Spleen (tissue), 11 donors: Measurements from ENCODE around the gene IQGAP2. TPM values are rescaled to one million over a fixed set of nuclear protein-coding genes. Genes with fewer than 3 reads are reported as not detected.
"Not testable (repeated sequence)": the region's sequence is repeated elsewhere in the genome, so short reads cannot be mapped to it uniquely, and the experiment has no call there.

Experiments used
- DNase-seq: peaks from one replicate; pipeline ENCODE4 v3.0.0-alpha.2; 2020
- H3K27ac ChIP-seq, 8 donors: fragments of 200-600 bp; sonication (generic) in 7 of 8; 1 replicate in 4 of 8; 2 replicates in 4 of 8; pipeline versions ENCODE4 v1.5.0 to v1.8.0; 2016 to 2021; ENCODE audit warnings: inconsistent platforms in 4 of 8, mild to moderate bottlenecking in 4 of 8, moderate library complexity in 1 of 8
- H3K27me3 ChIP-seq, 7 donors: fragments of 200-600 bp; sonication (generic) in 6 of 7; replicated peaks in 1 of 7; 1 replicate in 4 of 7; 2 replicates in 3 of 7; pipeline versions ENCODE4 v1.5.0 to v1.8.0; 2016 to 2021; ENCODE audit warnings: inconsistent platforms in 3 of 7, mild to moderate bottlenecking in 1 of 7
- H3K36me3 ChIP-seq, 6 donors: fragments of 200-600 bp; sonication (generic) in 5 of 6; 1 replicate in 4 of 6; 2 replicates in 2 of 6; pipeline versions ENCODE4 v1.5.0 to v1.8.0; 2016 to 2021; ENCODE audit warnings: inconsistent platforms in 2 of 6
- H3K4me1 ChIP-seq, 6 donors: fragments of 200-600 bp; sonication (generic) in 5 of 6; 1 replicate in 3 of 6; 2 replicates in 3 of 6; pipeline versions ENCODE4 v1.5.0 to v1.8.0; 2016 to 2021; ENCODE audit warnings: inconsistent platforms in 3 of 6
- H3K4me3 ChIP-seq, 8 donors: fragments of 200-600 bp; sonication (generic) in 7 of 8; 1 replicate in 4 of 8; 2 replicates in 4 of 8; pipeline versions ENCODE4 v1.5.0 to v1.8.0; 2016 to 2021; ENCODE audit warnings: inconsistent platforms in 4 of 8, mild to moderate bottlenecking in 4 of 8, moderate library complexity in 2 of 8
- H3K9me3 ChIP-seq, 8 donors: fragments of 200-600 bp; sonication (generic) in 7 of 8; 1 replicate in 4 of 8; 2 replicates in 4 of 8; pipeline versions ENCODE4 v1.5.0 to v1.8.0; 2016 to 2021; ENCODE audit warnings: inconsistent platforms in 4 of 8
- POLR2A ChIP-seq, 3 donors: fragments of 450-650 bp; IDR thresholded peaks; one replicate each; pipeline ENCODE4 v1.5.1; 2017; ENCODE audit warnings: antibody characterized with exemption in 3 of 3, mild to moderate bottlenecking in 1 of 3
- POLR2AphosphoS5 ChIP-seq, 3 donors: sonication (generic); formaldehyde crosslinking; IDR thresholded peaks; one replicate each; pipeline ENCODE4 v1.5.1; 2017; ENCODE audit warnings: antibody characterized with exemption in 3 of 3
- WGBS, 5 donors: extraction: QIAGEN DNeasy Blood & Tissue Kit in 3 of 5; methylation state at CpG; one replicate each; pipeline versions ENCODE4 v1.1.5 to v1.1.7; 2013 to 2018; 5-methylcytosine and 5-hydroxymethylcytosine counted together
- intact Hi-C: fragments of 100-400 bp; cut with DNase I; formaldehyde crosslinking; loops from one replicate; pipeline ENCODE4 v1.15.0; 2023; ENCODE audit warnings: low total_unique reads
- polyA plus RNA-seq, 3 donors: library from polyadenylated mRNA; stranded (reverse); fragments of 200-250 nt; gene quantifications; one replicate each; pipeline ENCODE4 v1.2.1, GENCODE V29; 2013
- total RNA-seq, 7 donors: library from RNA; depleted of rRNA in 3 of 7; stranded (reverse); fragments of >200 nt in 3 of 7; fragmentation: NEBNext Ultra II Directional in 4 of 7; extraction: Animal tissue kit (Norgen Biotek cat#: 25700) in 4 of 7; gene quantifications; one replicate each; pipeline versions ENCODE4 v1.1.0 to v1.2.1, GENCODE V29; 2016 to 2021
- TF ChIP-seq, protein P1 (sequence below), 11 experiments: fragments of 200-600 bp in 7 of 11; fragments of 450-650 bp in 4 of 11; sonication (generic) in 4 of 11; IDR thresholded peaks in 8 of 11; conservative IDR thresholded peaks in 3 of 11; 1 replicate in 7 of 11; 2 replicates in 4 of 11; pipeline versions ENCODE4 v1.4.0 to v1.8.0; 2016 to 2021; ENCODE audit warnings: antibody characterized with exemption in 11 of 11, inconsistent platforms in 4 of 11, mild to moderate bottlenecking in 1 of 11
- donor health status: healthy with polysubstance abuse.
- donor health status: DM: no; HTN: no; CAD: no; lungs with moderate emphysema.
- donor health status: DM: no; HTN: no; CAD: no.
- donor health status: Bipolar disorder and iron deficiency.
- donor health status: healthy.
- donor health status: DM: no; HTN: no; CAD: no.
- donor health status: DM: yes; HTN: yes; CAD: no.

The IQGAP2 gene
- total and polyA plus RNA-seq, 10 donors, result 9.3 to 83.6 (median 52.8) TPM

DNA sequence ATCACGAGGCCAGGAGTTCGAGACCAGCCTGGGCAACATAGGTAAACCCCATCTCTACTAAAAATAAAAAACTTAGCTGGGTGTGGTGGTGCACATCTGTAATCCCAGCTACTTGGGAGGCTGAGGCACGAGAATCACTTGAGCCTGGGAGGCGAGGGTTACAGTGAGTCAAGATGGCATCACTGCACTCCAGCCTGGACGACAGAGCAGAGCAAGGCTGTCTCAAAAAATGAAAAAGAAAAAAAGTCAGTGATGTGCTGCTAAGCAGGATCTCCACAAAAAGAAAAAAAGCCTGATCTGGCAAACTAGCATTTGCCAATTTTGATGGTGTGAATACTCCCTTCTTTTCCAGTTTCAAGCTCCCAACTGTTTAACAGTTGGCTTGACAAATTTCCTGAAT lies 334.8 kb downstream of the IQGAP2 start:
- no peak for DNase-seq
- intact Hi-C loops, result no loop called here
- Histone ChIP-seq H3K4me3 (no peak overlapping the region), H3K4me1 (peaks cover 12 to 63% (median 37%) of the 10 kb centered on the region in 6 donors), H3K27me3 (no peaks in the 10 kb centered on the region), H3K36me3 (peaks cover 0 to 18% (median 5%) of the 10 kb centered on the region in 6 donors), H3K27ac (peak overlapping the region in 7 of 8 donors; percentile 51 to 83 (median 79)), H3K9me3 (no peaks in the 10 kb centered on the region)
- TF ChIP-seq POLR2AphosphoS5 (IDR thresholded peaks at IDR 0.05) (no peak), POLR2A (IDR thresholded peaks at IDR 0.05) (no peak)
- TF ChIP-seq, protein P1, sequence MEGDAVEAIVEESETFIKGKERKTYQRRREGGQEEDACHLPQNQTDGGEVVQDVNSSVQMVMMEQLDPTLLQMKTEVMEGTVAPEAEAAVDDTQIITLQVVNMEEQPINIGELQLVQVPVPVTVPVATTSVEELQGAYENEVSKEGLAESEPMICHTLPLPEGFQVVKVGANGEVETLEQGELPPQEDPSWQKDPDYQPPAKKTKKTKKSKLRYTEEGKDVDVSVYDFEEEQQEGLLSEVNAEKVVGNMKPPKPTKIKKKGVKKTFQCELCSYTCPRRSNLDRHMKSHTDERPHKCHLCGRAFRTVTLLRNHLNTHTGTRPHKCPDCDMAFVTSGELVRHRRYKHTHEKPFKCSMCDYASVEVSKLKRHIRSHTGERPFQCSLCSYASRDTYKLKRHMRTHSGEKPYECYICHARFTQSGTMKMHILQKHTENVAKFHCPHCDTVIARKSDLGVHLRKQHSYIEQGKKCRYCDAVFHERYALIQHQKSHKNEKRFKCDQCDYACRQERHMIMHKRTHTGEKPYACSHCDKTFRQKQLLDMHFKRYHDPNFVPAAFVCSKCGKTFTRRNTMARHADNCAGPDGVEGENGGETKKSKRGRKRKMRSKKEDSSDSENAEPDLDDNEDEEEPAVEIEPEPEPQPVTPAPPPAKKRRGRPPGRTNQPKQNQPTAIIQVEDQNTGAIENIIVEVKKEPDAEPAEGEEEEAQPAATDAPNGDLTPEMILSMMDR (IDR thresholded peaks at IDR 0.05 in 8 of 11, conservative IDR thresholded peaks at IDR 0.05 in 3 of 11), result no peak
- 82 to 91% (median 85%) methylated on average over 5 of the region's 5 CpGs for WGBS, 5 donors

DNA sequence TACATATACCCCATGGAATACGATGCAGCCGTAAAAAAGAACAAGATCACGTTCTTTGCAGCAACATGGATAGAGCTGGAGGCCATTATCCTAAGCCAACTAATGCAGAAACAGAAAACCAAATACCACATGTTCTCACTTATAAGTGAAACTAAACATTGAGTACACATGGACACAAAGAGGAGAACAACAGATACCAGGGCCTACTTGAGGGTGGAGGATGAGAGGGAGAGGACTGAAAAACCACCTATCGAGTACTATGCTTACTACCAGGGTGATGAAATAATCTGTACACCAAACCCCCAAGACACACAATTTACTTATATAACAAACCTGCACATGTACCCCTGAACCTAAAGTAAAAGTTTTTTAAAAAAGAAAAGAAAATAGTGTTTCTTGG lies 338.4 kb downstream of the IQGAP2 start:
- H3K4me3 ChIP-seq, result not testable (repeated sequence)
- peak overlapping the region in 4 of 8 donors; percentile 6 to 55 (median 46) for H3K27ac ChIP-seq
- 92 to 96% (median 94%) methylated on average over 4 of the region's 4 CpGs for WGBS, 5 donors

DNA sequence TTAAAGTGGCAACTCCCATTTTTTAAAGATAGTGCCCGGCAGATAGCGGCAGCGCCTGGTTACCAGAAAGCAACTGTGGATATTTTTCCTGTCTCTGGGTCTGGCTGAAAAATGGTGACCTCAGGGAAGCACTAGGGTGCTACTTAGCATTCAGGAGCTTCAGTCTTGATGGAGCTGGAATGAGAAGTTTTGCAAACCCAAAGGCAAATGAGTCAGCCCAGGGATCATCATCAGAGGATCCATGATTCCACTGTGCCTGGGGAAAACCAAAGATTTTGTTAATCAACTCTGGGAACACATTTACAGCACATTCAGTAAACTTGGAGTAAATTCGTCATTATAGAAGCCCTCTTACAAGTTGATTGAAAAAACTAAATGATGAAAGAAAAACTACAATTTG lies 339.5 kb downstream of the IQGAP2 start:
- TF ChIP-seq POLR2AphosphoS5 (IDR thresholded peaks at IDR 0.05) (no peak), POLR2A (IDR thresholded peaks at IDR 0.05) (no peak)
- TF ChIP-seq, protein P1 (IDR thresholded peaks at IDR 0.05 in 8 of 11, conservative IDR thresholded peaks at IDR 0.05 in 3 of 11), result no peak
- WGBS, 5 donors, result 85 to 93% (median 92%) methylated on average over 4 of the region's 4 CpGs

More for the DNA sequence above, 338.4 kb downstream of the IQGAP2 start:
- H3K9me3 ChIP-seq, H3K27me3 ChIP-seq, intact Hi-C loops, H3K36me3 ChIP-seq, DNase-seq: not testable (repeated sequence)
- H3K4me1 ChIP-seq, result peaks cover 6 to 40% (median 27%) of the 10 kb centered on the region in 6 donors

DNA sequence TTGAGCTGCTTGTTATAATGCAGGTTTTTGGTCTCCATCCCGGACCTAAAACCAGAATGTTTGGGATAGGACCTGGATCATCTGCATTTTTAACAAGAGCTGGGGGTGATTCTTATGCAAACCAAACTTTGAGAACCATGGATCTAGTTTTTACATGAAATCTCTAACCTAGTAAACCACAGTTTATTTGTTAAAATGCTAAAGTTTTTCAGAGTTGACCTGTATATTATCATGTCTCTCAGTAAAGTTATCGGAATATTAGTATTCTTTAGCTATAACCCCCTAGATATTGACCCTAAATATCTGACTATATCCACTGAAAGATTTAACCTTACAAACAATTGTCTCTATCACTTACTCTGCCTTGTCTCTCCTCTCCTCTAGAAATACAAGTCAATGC lies 341.5 kb downstream of the IQGAP2 start:
- Histone ChIP-seq H3K9me3 (no peaks in the 10 kb centered on the region), H3K4me1 (peaks cover 0 to 9% (median 4%) of the 10 kb centered on the region in 6 donors), H3K36me3 (no peaks in the 10 kb centered on the region), H3K4me3 (no peak overlapping the region), H3K27ac (peak overlapping the region in 2 of 8 donors; percentile 36 to 40), H3K27me3 (no peaks in the 10 kb centered on the region)
- 81 to 90% (median 89%) methylated on average over 2 of the region's 2 CpGs for WGBS, 5 donors
- no peak for DNase-seq
- TF ChIP-seq, protein P1 (IDR thresholded peaks at IDR 0.05 in 8 of 11, conservative IDR thresholded peaks at IDR 0.05 in 3 of 11), result no peak
- TF ChIP-seq POLR2AphosphoS5 (IDR thresholded peaks at IDR 0.05) (no peak), POLR2A (IDR thresholded peaks at IDR 0.05) (no peak)
- intact Hi-C loops, result no loop called here

More for the DNA sequence above, 339.5 kb downstream of the IQGAP2 start:
- no peak overlapping the region for H3K4me3 ChIP-seq
- H3K36me3 ChIP-seq, result no peaks in the 10 kb centered on the region
- peak overlapping the region in 3 of 8 donors; percentile 27 to 55 (median 49) for H3K27ac ChIP-seq
- no peak for DNase-seq
- intact Hi-C loops, result no loop called here
- no peaks in the 10 kb centered on the region for H3K9me3 ChIP-seq
- no peaks in the 10 kb centered on the region for H3K27me3 ChIP-seq
- peaks cover 0 to 30% (median 18%) of the 10 kb centered on the region in 6 donors for H3K4me1 ChIP-seq

DNA sequence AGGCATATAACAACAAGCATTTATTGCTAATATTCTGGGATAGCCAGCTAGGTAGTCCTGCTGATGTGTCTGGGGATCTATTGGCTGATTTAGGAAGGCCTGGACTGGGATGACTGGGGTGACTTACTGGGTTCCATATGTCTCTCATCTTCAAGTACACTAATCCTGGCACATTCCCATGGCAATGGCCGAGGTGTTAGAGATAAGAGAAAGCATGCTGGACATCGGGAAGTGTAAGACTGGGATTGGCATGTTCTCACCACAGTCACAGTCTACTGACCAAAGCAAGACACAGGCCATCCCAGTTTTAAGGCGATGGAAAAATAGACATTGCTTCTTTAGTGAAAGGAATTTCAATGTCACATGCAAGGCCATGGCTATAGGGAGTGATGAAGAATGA lies 342.6 kb downstream of the IQGAP2 start:
- H3K36me3 ChIP-seq, result no peaks in the 10 kb centered on the region
- whole genome bisulfite sequencing, 5 donors, result 80 to 87% (median 82%) methylated on average over 3 of the region's 3 CpGs
- no peak overlapping the region for H3K27ac ChIP-seq
- TF ChIP-seq, protein P1 (IDR thresholded peaks at IDR 0.05 in 8 of 11, conservative IDR thresholded peaks at IDR 0.05 in 3 of 11), result no peak
- TF ChIP-seq POLR2A (IDR thresholded peaks at IDR 0.05), result no peak
- TF ChIP-seq POLR2AphosphoS5 (IDR thresholded peaks at IDR 0.05), result no peak
- no peak overlapping the region for H3K4me3 ChIP-seq
- H3K9me3 ChIP-seq, result no peaks in the 10 kb centered on the region
- H3K4me1 ChIP-seq, result peaks cover 0 to 6% (median 2%) of the 10 kb centered on the region in 6 donors
- intact Hi-C loops, result no loop called here
- DNase-seq, result no peak
- H3K27me3 ChIP-seq, result no peaks in the 10 kb centered on the region
